EL (cell line): ENCODE measurements around the gene PDGFB.
A peak's percentile ranks its signal among the peaks of the same experiment; 100 is the strongest.

Source experiments
- DNase-seq: peaks from one replicate; pipeline ENCODE4 v3.0.0-alpha.2; 2016

The PDGFB gene

DNA sequence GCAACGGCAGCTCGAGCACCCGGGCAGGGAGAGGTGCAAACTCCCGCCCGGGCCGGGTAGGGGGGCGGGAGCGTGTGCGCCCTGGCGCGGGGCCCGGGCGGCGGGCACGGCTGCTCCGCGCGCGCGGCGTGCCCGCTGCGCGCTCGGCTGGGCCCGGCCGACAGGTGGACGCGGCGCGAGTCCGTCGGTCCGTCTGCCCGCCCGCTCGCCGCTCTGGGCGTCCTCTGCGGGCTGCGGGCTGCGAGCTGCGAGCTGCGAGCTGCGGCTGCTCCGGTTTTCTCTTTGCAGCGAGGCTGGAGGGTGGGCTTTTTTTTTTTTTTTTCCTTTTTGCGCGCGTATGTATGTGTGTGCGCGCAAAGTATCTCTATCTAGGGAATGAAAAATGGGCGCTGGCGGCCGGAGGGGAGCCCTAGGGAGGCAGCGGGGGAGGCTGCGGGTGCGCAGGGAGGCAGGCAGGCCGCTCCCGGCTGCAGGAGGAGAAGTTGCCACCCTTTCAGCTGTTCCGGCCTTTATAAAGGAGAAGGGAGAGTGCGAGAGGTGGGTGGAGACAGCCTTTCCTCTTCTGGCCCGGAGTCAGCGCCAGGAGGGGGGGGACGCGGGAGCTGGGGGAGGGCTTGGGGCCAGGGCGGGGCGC lies at the start of gene PDGFB:
Gene PDGFB, minus strand, starts transcription at position 487 of the 634 bp plus-strand sequence. CDS start 1,019 bp downstream, outside the sequence.
- DNase-seq, result peak; percentile 31

- no peak for DNase-seq
These were observed 49.1 kb upstream of the PDGFB start for GRCh38 chr22:39293766-39294368.

GRCh38 chr22:39292561-39293074 lies 47.8 kb upstream of the PDGFB start:
- peak; percentile 98 for DNase-seq

- DNase-seq, result no peak
These were observed 47.3 kb upstream of the PDGFB start for GRCh38 chr22:39292031-39292462.

DNA sequence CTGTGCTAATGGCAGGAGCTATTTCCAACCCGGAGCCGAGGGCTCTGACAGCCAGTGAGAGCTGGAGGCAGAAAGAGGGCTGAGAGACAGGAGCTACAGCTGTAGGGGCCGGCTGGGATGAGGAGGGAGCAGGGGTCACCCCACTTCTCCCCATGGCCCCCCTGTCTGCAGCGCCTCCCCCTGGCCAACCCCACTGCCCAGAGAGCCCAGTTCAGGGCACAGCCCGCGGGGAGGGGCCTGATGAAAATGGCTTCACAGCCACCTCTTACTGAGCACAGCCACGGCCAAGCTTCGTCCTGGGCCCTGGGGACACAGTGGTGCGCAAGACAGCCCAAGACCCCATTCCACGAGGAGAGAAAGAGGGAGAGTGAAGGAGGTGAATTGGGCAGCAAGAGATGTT lies 46.7 kb upstream of the PDGFB start:
- no peak for DNase-seq

DNA sequence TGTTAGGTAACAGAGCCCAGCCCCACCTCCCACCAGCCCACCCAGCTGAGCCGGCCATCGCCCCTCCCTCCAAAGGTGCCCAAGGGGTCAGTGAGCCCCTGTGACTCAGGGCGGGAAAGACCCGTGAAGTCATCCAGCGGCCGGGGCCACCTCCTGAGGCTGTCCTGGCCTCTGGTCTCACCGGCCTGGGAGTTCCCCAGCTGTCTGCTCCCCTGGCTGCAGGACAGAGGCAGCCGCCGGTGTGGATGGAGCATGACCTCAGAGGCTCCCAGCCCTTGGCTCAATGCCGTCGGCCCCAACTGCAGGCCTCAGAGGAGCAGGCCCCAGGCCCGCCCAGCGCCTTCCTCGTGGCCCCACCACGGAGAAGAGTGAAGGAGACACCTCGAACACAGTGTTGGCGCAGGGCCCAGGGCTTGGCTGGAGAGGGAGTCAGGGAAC lies 46.0 kb upstream of the PDGFB start:
- DNase-seq, result peak; percentile 58

GRCh38 chr22:39289975-39290720 lies 45.4 kb upstream of the PDGFB start:
- no peak for DNase-seq

DNA sequence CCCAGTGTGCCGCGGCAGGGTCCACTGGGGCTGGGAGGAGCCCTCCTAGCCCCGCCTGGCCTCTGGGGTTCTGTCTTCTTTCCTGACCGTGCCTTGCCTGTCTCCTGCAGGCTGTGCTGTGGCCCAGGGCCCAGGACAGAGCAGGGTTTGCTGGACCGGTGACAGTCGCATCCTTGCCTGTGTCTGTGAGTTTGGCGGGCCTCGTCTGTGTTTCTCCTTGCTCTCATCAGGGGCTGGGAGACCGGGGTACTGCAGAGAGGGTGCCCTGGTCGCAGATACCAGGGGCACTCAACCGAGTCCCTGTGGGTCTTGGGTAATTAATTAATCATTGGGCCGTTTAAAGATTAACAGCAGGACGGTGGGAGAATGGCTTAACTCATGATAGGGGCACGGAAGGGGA lies 44.8 kb upstream of the PDGFB start:
- no peak for DNase-seq

- DNase-seq, result no peak
These were observed 43.5 kb upstream of the PDGFB start for GRCh38 chr22:39288135-39288898.

- no peak for DNase-seq
These were observed 42.4 kb upstream of the PDGFB start for GRCh38 chr22:39287076-39287725.

- DNase-seq, result no peak
These were observed 40.2 kb upstream of the PDGFB start for GRCh38 chr22:39284983-39285382.

DNA sequence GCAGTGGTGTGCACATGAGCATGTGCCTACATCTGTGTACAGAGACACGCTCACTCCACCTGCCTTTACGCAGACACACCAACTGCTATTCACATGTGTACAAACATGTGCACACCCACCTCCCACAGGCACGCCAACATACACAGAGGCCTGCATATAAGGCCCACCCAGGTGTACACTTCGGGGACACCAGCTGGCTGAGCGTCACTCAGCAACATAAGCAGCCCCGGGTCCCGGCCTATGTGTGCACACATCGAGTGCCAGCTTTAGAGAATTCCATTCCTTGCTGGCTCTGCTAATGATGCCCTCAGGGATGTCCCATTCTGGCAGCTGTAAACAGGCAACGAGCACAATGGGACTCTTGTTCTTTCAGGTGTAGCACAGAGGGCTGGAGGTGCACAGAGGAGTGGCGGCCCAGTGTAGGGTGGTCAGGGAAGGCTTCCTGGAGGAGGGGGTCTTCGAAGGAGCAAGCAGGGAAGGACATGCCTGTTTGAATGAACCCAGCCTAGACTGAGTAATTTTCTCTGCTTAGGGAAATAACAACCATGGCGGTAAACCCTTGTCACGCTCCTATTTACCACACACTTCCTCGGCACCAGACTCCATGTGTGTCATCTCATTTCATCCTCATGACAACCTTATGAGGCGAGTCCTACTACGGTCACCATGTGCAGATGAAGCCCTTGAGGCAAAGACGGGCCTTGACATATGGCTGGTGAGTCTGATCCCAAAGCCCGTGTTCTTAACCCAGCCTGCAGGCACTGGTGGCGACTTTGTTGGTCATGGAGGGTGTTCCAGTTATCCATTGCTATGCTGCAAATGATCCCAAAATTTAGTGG lies 39.6 kb upstream of the PDGFB start:
- DNase-seq, result no peak

DNA sequence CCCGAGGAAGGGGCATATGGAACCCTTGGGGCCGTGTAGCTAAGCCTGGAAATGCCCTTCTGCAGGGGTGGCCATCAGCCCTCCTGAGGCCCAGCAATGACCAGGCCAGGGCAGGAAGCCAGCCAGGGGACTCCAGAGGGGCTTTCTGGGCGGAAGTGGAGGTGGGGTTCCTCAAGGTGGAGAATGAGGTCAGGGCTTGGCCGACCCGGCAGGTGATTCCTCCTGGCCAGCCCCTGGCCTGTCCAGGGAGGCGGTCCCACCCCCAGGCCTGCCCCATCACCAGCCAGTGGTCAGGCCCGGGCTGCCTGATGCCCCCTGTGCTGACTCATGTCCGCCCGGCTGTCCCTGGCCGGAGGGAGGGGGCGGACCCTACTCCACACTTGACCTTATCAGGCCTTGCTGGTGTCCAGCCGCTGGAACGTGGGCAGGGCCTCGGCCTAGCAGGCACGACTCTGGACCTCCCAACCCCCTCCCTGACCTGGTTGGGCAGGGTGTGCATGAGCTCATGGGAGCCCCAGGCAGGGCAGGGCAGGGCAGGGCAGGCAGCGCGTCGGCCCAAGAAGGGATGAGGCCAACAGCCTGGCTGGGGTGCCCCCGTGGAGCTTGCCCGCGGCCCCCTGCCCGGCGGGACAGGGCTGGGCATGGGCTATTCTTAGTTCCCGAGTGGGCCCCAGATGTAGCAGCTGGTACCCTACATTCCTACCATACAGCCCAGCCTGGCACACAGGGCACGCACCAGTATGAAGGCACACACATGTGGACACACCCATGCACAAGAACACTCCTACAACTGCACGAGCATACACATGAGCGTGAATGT lies 38.8 kb upstream of the PDGFB start:
- peak; percentile 92 for DNase-seq

DNA sequence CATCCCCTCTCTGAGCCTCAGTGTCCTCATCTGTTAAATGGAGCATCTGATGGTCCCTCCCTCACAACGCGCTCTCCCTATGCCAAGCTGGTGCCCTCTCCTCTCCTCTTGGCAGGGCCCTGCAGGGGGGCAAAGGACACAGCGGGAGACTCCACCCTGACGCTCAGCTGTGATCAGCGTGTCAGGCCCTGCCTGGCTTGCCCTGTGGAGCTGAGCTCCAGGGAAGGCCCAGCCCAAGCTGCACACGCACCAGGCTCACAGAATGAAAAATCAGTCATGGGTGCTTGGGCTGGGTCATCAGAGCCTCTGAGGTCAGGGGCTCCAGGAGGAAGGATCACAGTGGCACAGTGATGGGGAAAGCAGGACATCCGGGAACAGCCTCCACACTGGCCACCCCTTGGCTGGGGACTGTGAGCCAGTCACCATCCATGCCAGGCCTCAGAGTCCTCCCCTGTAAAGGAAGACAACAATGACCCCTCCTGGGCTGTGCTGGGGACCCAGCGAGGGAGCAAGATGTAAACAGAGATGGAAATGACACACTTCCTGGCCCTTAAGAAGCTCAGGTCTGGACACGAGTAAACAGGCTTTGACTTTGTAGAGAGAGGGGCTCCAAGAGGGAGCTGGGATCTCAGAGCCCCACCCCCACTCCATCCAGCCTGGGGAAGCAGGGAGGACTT lies 38.0 kb upstream of the PDGFB start:
- peak; percentile 55 for DNase-seq

DNA sequence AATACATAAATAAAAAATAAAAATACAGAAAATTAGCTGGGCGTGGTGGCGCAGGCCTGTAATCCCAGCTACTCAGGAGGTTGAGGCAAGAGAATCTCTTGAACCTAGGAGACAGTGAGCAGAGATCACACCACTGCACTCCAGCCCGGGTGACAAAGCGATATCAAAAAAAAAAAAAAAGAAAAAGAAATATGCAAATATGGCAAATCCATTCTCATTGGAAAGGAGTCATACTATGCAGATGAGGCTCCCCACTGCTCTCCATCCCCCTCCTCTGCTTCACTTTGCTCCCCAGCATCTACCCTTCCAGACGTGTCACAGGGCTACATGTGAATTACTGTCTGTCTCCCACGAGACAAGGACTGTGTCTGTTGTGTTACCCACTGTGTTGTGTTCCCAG lies 36.3 kb upstream of the PDGFB start:
- DNase-seq, result no peak

DNA sequence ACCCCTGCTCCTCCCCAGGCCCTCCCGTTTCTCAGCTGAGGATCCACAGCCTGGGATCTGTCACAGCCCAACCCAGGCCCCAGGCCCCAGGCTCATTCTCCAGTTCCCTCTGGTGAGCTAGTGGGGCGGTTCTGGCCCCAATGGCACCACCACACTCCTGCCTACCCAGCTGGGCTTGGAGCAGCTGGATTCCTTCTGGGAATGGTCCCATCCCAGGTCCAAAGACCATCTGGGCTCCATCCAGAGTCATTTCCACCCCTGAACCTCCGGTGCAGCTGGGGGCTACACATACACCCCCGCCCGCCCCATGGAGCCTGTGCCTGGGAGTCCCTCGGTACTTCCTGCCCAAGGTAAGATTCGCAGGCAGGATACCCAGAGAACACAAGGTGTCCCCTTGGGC lies 35.5 kb upstream of the PDGFB start:
- no peak for DNase-seq

DNA sequence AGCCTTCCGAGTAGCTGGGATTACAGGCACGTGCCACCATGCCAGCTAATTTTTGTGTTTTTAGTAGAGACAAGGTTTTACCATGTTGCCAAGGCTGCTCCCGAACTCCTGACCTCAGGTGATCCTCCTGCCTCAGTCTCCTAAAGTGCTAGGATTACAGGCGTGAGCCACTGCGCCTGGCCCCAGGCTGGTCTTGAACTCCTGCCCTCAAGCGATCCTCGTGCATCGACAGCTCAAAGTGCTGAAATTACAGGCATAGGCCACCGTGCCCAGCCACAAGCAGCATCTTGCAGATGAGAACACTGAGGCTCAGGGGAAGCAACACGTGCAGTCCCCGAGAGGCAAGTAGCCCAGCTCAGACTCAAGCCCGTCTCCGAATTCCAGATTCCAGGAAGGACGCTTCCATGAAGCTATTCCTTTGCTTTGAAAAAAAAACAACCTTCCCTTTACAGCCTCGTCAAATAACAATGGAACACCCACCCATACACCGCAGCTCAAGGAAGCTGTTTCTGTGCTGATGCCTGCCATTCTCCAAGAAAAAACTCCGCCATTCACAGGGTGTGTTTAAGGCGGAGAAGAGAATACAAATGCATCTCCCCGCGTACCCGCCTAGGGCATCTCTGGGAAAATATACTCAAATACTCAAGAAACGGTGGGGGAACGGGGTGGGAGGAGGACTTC lies 34.5 kb upstream of the PDGFB start:
- no peak for DNase-seq

DNA sequence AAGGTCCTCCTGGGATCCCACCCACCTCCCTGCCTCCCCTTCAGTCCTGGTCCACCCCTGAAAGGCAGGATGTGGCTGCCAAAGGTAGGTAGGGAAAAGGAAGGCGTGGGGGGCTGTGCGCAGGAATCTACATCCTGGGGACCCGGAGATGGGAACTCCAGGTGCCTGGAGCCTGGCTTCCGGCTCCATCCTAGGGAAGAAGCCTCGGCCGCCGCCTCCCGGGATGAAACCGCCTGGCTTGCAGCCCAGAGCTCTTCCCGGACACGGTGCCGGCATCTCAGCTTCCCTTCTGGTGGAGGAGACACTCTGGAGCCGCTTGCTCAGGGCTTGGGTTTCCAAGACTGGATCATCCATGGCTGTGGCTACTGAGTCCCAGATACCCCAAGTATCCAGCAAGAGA lies 33.3 kb upstream of the PDGFB start:
- peak; percentile 77 for DNase-seq

DNA sequence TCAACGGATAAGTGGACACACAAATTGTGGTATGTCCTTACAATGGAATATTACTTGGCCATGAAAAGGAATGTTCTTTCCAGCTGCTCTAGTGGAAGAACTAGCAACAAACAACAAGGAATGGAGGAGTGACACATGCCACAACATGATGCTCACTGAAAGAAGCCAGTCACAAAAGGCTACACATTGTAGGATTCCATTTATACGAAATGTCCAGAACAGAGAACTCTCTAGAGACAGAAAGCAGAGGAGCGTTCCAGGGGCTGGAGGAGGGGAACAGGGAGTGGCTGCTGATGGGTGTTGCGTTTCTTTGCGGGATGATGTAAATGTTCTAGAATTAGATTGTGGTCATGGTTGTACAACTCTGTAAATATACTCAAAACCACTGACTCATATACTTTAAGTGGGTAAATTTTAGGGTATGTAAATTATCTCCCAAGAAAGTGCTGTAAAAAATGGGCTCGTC lies 32.4 kb upstream of the PDGFB start:
- peak; percentile 83 for DNase-seq
